Uterus (tissue), 2 donors: ENCODE results near the gene ASB2.

ENCODE experiments used
- POLR2A ChIP-seq, 2 donors: fragments of 450-650 bp; IDR thresholded peaks; one replicate each; pipeline ENCODE4 v1.6.1; 2016; ENCODE audit warnings: antibody characterized with exemption in 2 of 2, mild to moderate bottlenecking in 1 of 2, moderate library complexity in 1 of 2
- TF ChIP-seq, protein P1 (sequence below), 4 experiments: fragments of 200-600 bp in 2 of 4; fragments of 450-650 bp in 2 of 4; sonication (generic) in 2 of 4; IDR thresholded peaks; one replicate each; pipeline ENCODE4 v1.5.1; 2016 to 2019; ENCODE audit warnings: antibody characterized with exemption in 4 of 4, mild to moderate bottlenecking in 2 of 4, moderate library complexity in 1 of 4

DNA sequence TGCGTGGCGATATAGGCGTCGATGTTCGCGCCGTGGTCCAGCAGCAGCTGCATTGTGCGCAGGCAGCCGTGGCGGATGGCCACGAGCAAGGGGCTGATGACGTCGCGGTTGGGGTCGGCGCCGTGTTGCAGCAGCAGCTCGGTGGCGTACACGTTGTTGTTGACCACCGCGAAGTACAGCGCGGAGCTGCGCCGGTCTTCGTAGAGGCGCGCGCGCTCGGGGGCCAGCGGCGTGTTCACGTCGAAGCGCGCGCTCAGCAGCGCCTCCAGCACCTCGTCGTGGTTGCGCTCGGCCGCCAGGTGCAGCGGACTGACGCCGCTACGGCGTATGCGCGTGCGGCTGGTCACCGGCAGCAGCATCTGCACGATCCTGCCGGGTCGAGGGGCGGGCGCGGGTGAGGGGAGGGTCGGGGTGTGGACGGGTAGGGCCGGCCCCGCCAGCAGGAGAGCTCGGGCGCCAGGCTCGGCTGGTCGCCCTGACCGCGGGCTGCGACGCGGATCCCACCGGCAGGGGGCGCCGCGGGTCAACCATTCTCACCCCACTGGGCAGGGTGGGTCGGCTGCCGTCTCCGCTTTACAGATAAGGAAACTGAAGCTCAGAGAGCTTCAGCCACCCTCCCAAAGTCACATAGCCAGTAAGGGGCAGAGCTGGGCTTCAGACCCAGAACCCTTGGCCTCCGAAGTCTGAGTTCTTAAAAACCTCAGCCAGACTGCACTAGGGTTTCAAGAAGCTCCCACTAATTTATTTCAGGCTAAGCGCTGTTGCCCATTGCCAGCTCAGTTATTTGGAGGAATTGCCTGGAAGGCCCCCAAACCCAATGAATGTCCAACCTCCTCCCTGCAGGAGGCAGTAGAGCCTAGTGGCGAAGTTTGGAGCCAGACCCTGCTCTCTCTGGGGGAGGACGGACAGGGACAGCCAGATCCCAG is 36.8 kb downstream of the ASB2 start:
- TF ChIP-seq, protein P1, sequence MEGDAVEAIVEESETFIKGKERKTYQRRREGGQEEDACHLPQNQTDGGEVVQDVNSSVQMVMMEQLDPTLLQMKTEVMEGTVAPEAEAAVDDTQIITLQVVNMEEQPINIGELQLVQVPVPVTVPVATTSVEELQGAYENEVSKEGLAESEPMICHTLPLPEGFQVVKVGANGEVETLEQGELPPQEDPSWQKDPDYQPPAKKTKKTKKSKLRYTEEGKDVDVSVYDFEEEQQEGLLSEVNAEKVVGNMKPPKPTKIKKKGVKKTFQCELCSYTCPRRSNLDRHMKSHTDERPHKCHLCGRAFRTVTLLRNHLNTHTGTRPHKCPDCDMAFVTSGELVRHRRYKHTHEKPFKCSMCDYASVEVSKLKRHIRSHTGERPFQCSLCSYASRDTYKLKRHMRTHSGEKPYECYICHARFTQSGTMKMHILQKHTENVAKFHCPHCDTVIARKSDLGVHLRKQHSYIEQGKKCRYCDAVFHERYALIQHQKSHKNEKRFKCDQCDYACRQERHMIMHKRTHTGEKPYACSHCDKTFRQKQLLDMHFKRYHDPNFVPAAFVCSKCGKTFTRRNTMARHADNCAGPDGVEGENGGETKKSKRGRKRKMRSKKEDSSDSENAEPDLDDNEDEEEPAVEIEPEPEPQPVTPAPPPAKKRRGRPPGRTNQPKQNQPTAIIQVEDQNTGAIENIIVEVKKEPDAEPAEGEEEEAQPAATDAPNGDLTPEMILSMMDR (IDR thresholded peaks at IDR 0.05) = peak; percentile 43 to 81 (median 76)
- TF ChIP-seq POLR2A (IDR thresholded peaks at IDR 0.05) = peak in 1 of 2 donors; percentile 13
